IMR-90 (cell line): Measurements from ENCODE around the gene HOXB1. TPM values are rescaled to one million over a fixed set of nuclear protein-coding genes. Genes with fewer than 3 reads are reported as not detected.

Experiments used
- ATAC-seq: fragments of 200-7000 bp; cut with Tn5 transposase; 2 replicates; pipeline ENCODE4 v1.9.1; 2020; ENCODE audit warnings: low read depth, mild to moderate bottlenecking, moderate library complexity
- BruUV-seq: library from RNA; stranded (reverse); fragments of 400-500 nt; replicated peaks from 2 replicates; lab custom pipeline; 2021; lab: Mats Ljungman, UMichigan
- CTCF ChIA-PET: fragments of 300-600 bp; formaldehyde crosslinking; extraction: SDS; loops from one replicate; lab custom pipeline; 2021; ENCODE audit warnings: antibody characterized with exemption; lab: Yijun Ruan, JAX
- POLR2A ChIA-PET: fragments of 300-600 bp; sonication (Branson Sonifier 250); formaldehyde crosslinking; loops from one replicate; lab custom pipeline; 2022; ENCODE audit warnings: antibody characterized with exemption; ENCODE audit not compliant: unreplicated experiment; lab: Charles Lee
- DNase-seq: peaks from one replicate; pipeline ENCODE4 v3.0.0; 2013
- H2AFZ ChIP-seq: replicated peaks from 2 replicates; pipeline ENCODE3; 2013; ENCODE audit warnings: low read length, mild to moderate bottlenecking; ENCODE audit not compliant: poor library complexity
- H2AK5ac ChIP-seq: 2 replicates; pipeline ENCODE4 v1.6.1; 2013; ENCODE audit warnings: low read depth, low read length, inconsistent platforms
- H2AK9ac ChIP-seq: replicated peaks from 2 replicates; pipeline ENCODE3; 2013; ENCODE audit warnings: mild to moderate bottlenecking, low read depth, low read length, moderate library complexity; ENCODE audit not compliant: poor library complexity
- H2BK120ac ChIP-seq: 2 replicates; pipeline ENCODE4 v1.6.1; 2013; ENCODE audit warnings: low read depth, low read length, inconsistent platforms
- H2BK15ac ChIP-seq: 3 replicates; pipeline ENCODE4 v1.6.1; 2013; ENCODE audit warnings: low read depth, low read length, inconsistent platforms
- H2BK20ac ChIP-seq: 2 replicates; pipeline ENCODE4 v1.6.1; 2013; ENCODE audit warnings: low read depth, mild to moderate bottlenecking, inconsistent platforms, low read length, moderate library complexity
- H2BK5ac ChIP-seq: 2 replicates; pipeline ENCODE4 v1.6.1; 2013; ENCODE audit warnings: mild to moderate bottlenecking, low read depth, low read length, inconsistent platforms; ENCODE audit not compliant: poor library complexity, severe bottlenecking
- H3K14ac ChIP-seq: replicated peaks from 2 replicates; pipeline ENCODE4 v1.6.1; 2013; ENCODE audit warnings: low read depth, low read length, inconsistent platforms
- H3K18ac ChIP-seq: 2 replicates; pipeline ENCODE4 v1.6.1; 2013; ENCODE audit warnings: low read depth, low read length, control low read depth
- H3K23ac ChIP-seq: 2 replicates; pipeline ENCODE4 v1.6.1; 2013; ENCODE audit warnings: low read depth, low read length, inconsistent platforms
- H3K27ac ChIP-seq: 2 replicates; pipeline ENCODE4 v1.5.1; 2013; ENCODE audit warnings: mild to moderate bottlenecking, control low read depth, low read length; ENCODE audit not compliant: insufficient read depth
- H3K27me3 ChIP-seq: 2 replicates; pipeline ENCODE4 v1.6.1; 2013; ENCODE audit warnings: low read length; ENCODE audit not compliant: control insufficient read depth, insufficient read depth
- H3K36me3 ChIP-seq: 2 replicates; pipeline ENCODE4 v1.6.1; 2013; ENCODE audit warnings: low read length, mixed read lengths; ENCODE audit not compliant: control insufficient read depth, insufficient read depth
- H3K4ac ChIP-seq: 2 replicates; pipeline ENCODE4 v1.6.1; 2013; ENCODE audit warnings: low read depth, low read length, inconsistent platforms
- H3K4me1 ChIP-seq: 2 replicates; pipeline ENCODE4 v1.6.1; 2013; ENCODE audit warnings: low read length, mixed read lengths; ENCODE audit not compliant: control insufficient read depth, insufficient read depth
- H3K4me2 ChIP-seq: 2 replicates; pipeline ENCODE4 v1.6.1; 2013; ENCODE audit warnings: low read depth, mild to moderate bottlenecking, control low read depth, low read length, moderate library complexity
- H3K4me3 ChIP-seq: 2 replicates; pipeline ENCODE4 v1.5.1; 2013; ENCODE audit warnings: low read depth, mild to moderate bottlenecking, control low read depth, low read length, moderate library complexity; ENCODE audit not compliant: insufficient read depth
- H3K56ac ChIP-seq: 2 replicates; pipeline ENCODE4 v1.6.1; 2013; ENCODE audit warnings: low read length, inconsistent platforms; ENCODE audit not compliant: insufficient read depth; ENCODE audit errors: extremely low read depth
- H3K79me1 ChIP-seq, 2 experiments: 2 replicates each; pipeline ENCODE4 v1.6.1; 2013; ENCODE audit warnings: low read length in 2 of 2, inconsistent platforms in 1 of 2, low read depth in 1 of 2
- H3K9ac ChIP-seq: 2 replicates; pipeline ENCODE4 v1.6.1; 2013; ENCODE audit warnings: low read depth, low read length, control low read depth
- H3K9me1 ChIP-seq: 2 replicates; pipeline ENCODE4 v1.6.1; 2013; ENCODE audit warnings: low read length, inconsistent platforms; ENCODE audit not compliant: insufficient read depth
- H3K9me3 ChIP-seq: 2 replicates; pipeline ENCODE4 v1.6.1; 2013; ENCODE audit warnings: low read length; ENCODE audit not compliant: control insufficient read depth, insufficient read depth
- H4K20me1 ChIP-seq: 2 replicates; pipeline ENCODE4 v1.6.1; 2013; ENCODE audit warnings: low read length, inconsistent platforms; ENCODE audit not compliant: insufficient read depth
- H4K5ac ChIP-seq: 2 replicates; pipeline ENCODE4 v1.6.1; 2013; ENCODE audit warnings: mild to moderate bottlenecking, low read depth, low read length, control low read depth
- H4K8ac ChIP-seq, 2 experiments: 2 replicates each; pipeline ENCODE4 v1.6.1; 2013; ENCODE audit warnings: low read depth in 2 of 2, low read length in 2 of 2, control low read depth in 1 of 2, inconsistent platforms in 1 of 2
- H4K91ac ChIP-seq: 2 replicates; pipeline ENCODE4 v1.6.1; 2013; ENCODE audit warnings: low read depth, low read length, inconsistent platforms; ENCODE audit not compliant: insufficient read depth
- BHLHE40 ChIP-seq: fragments of 150-350 bp; IDR thresholded peaks from 2 replicates; pipeline ENCODE4 v1.6.1; 2016; ENCODE audit warnings: mild to moderate bottlenecking, low read depth, low read length
- CEBPB ChIP-seq: IDR thresholded peaks from 2 replicates; pipeline ENCODE4 v1.6.1; 2012; ENCODE audit warnings: low read depth, low read length, improper control_type of control experiment
- CHD1 ChIP-seq: IDR thresholded peaks from 2 replicates; pipeline ENCODE4 v1.6.1; 2012; ENCODE audit warnings: low read depth, low read length, improper control_type of control experiment
- FOS ChIP-seq: fragments of 150-350 bp; IDR thresholded peaks from 2 replicates; pipeline ENCODE4 v1.6.1; 2016; ENCODE audit warnings: low read depth, low read length
- MAFK ChIP-seq: IDR thresholded peaks from 2 replicates; pipeline ENCODE4 v1.6.1; 2012; ENCODE audit warnings: low read depth, low read length, improper control_type of control experiment
- MAZ ChIP-seq: IDR thresholded peaks from 2 replicates; pipeline ENCODE4 v1.6.1; 2012; ENCODE audit warnings: low read depth, mild to moderate bottlenecking, low read length, improper control_type of control experiment, moderate library complexity, borderline replicate concordance
- MXI1 ChIP-seq: IDR thresholded peaks from 2 replicates; pipeline ENCODE4 v1.6.1; 2012; ENCODE audit warnings: low read depth, mild to moderate bottlenecking, low read length, moderate library complexity, borderline replicate concordance
- NFE2L2 ChIP-seq: fragments of 150-350 bp; IDR thresholded peaks from 2 replicates; pipeline ENCODE4 v1.6.1; 2016; ENCODE audit warnings: low read depth, mild to moderate bottlenecking, low read length
- POLR2A ChIP-seq: IDR thresholded peaks from 2 replicates; pipeline ENCODE4 v1.6.1; 2012; ENCODE audit warnings: mild to moderate bottlenecking, low read depth, low read length
- RAD21 ChIP-seq: IDR thresholded peaks from 2 replicates; pipeline ENCODE4 v1.6.1; 2012; ENCODE audit warnings: low read length, improper control_type of control experiment
- RCOR1 ChIP-seq: IDR thresholded peaks from 2 replicates; pipeline ENCODE4 v1.6.1; 2012; ENCODE audit warnings: mild to moderate bottlenecking, low read length, improper control_type of control experiment; ENCODE audit not compliant: insufficient replicate concordance
- RFX5 ChIP-seq: IDR thresholded peaks from 2 replicates; pipeline ENCODE4 v1.8.0; 2012; ENCODE audit warnings: low read depth, mild to moderate bottlenecking, low read length, moderate library complexity
- SMC3 ChIP-seq: fragments of 150-350 bp; IDR thresholded peaks from 2 replicates; pipeline ENCODE4 v1.6.1; 2016; ENCODE audit warnings: low read depth, mild to moderate bottlenecking, antibody characterized with exemption, low read length, moderate library complexity
- WGBS, 2 experiments: methylation state at CpG; one replicate each; pipeline versions ENCODE4 v1.1.5 to v1.1.7; 2013; ENCODE audit warnings: missing lambda C conversion rate in 2 of 2; ENCODE audit not compliant: insufficient read length in 1 of 2; ENCODE audit errors: extremely low coverage in 2 of 2; 5-methylcytosine and 5-hydroxymethylcytosine counted together
- dilution Hi-C: fragments of 300-500 bp; cut with HindIII; formaldehyde crosslinking; loops from one replicate; pipeline ENCODE4 v1.14.3; 2018; ENCODE audit warnings: low sequenced_read_pairs; ENCODE audit not compliant: unreplicated experiment
- in situ Hi-C: fragments of 300-500 bp; cut with MboI; formaldehyde crosslinking; loops from 3 replicates; pipeline ENCODE4 v1.14.3; 2019; ENCODE audit warnings: low sequenced_read_pairs, inconsistent platforms, mixed read lengths
- intact Hi-C: fragments of 100-400 bp; cut with micrococcal nuclease; formaldehyde crosslinking; loops from 2 replicates; pipeline ENCODE4 v1.10.0; 2022
- polyA plus RNA-seq, 3 experiments: library from polyadenylated mRNA; depleted of rRNA; stranded (reverse); fragments of >200 nt; gene quantifications; 2 replicates each; pipeline ENCODE4 v1.2.3, GENCODE V29; 2012; ENCODE audit warnings: low replicate concordance in 1 of 3
- total RNA-seq: library from RNA; depleted of rRNA; stranded (reverse); fragments of >200 nt; gene quantifications from 2 replicates; pipeline ENCODE4 v1.2.3, GENCODE V29; 2012
- TF ChIP-seq, protein P1 (sequence below): fragments of 150-350 bp; IDR thresholded peaks from 2 replicates; pipeline ENCODE4 v1.6.1; 2016; ENCODE audit warnings: low read depth, mild to moderate bottlenecking, low read length, moderate library complexity, borderline replicate concordance
- TF ChIP-seq, protein P2 (sequence below): fragments of 150-350 bp; IDR thresholded peaks from 2 replicates; pipeline ENCODE4 v1.6.1; 2017; ENCODE audit warnings: mild to moderate bottlenecking, antibody characterized with exemption, low read length, low read depth
- TF ChIP-seq, protein P3 (sequence below): conservative IDR thresholded peaks from 2 replicates; pipeline ENCODE4 v1.5.1; 2012; ENCODE audit warnings: mild to moderate bottlenecking, low read depth, low read length, improper control_type of control experiment

Gene HOXB1
- total and polyA plus RNA-seq, 2 of the 4 experiments (the other 2 are of a cell fraction), result not detected

DNA sequence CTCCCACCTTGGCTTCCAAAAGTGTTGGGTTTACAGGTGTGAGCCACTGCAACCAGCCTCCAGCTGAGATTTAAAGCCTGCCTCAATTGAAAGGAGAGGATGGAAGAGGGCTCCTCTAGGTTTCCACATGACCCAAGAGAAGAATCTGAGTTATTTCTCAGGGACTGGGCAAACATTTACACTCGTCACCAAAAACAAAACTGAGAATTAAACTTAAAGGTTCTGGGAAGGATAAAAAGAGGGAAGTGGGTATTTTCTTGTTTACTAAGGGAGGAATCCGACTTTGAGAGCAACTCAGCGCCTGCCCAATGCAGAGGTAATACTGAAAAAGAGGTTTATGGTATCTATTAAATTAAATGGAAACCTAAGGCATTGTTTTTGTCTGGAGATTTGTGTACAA, 13.3 kb downstream of the HOXB1 start:
- Histone ChIP-seq H3K27ac (no peak overlapping the region), H3K27me3 (peaks cover 37% of the 10 kb centered on the region), H3K14ac (no peak overlapping the region), H2AK9ac (no peak overlapping the region), H3K4ac (no peak overlapping the region), H4K8ac (no peak overlapping the region), H3K23ac (no peak overlapping the region), H3K9ac (no peak overlapping the region), H2AK5ac (no peak overlapping the region), H2BK20ac (no peak overlapping the region), H3K9me1 (peaks cover 5% of the 10 kb centered on the region), H3K18ac (no peak overlapping the region), H3K4me2 (no peak overlapping the region), H3K36me3 (no peaks in the 10 kb centered on the region), H2BK120ac (no peak overlapping the region), H2AFZ (no peak overlapping the region), H4K91ac (no peak overlapping the region), H2BK5ac (no peak overlapping the region), H4K20me1 (no peaks in the 10 kb centered on the region), H3K4me1 (peaks cover 9% of the 10 kb centered on the region), H3K4me3 (no peak overlapping the region), H3K56ac (no peak overlapping the region), H3K9me3 (no peaks in the 10 kb centered on the region), H4K5ac (no peak overlapping the region), H3K79me1 (no peaks in the 10 kb centered on the region), H2BK15ac (no peak overlapping the region)
- BruUV-seq, result no TSS peak
- intact Hi-C loops (no loop called here), in situ Hi-C loops (no loop called here), dilution Hi-C loops (no loop called here)
- CTCF ChIA-PET, result no interaction called here
- POLR2A ChIA-PET, result no interaction called here
- DNase-seq (no peak), ATAC-seq (no peak)
- TF ChIP-seq MXI1 (no peak), SMC3 (no peak), NFE2L2 (no peak), CHD1 (no peak), CEBPB (no peak), RAD21 (no peak), BHLHE40 (no peak), MAZ (no peak), MAFK (no peak), RCOR1 (no peak), RFX5 (no peak), FOS (no peak), POLR2A (no peak)
- TF ChIP-seq, protein P1, sequence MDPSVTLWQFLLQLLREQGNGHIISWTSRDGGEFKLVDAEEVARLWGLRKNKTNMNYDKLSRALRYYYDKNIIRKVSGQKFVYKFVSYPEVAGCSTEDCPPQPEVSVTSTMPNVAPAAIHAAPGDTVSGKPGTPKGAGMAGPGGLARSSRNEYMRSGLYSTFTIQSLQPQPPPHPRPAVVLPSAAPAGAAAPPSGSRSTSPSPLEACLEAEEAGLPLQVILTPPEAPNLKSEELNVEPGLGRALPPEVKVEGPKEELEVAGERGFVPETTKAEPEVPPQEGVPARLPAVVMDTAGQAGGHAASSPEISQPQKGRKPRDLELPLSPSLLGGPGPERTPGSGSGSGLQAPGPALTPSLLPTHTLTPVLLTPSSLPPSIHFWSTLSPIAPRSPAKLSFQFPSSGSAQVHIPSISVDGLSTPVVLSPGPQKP, result no peak
- TF ChIP-seq, protein P2, sequence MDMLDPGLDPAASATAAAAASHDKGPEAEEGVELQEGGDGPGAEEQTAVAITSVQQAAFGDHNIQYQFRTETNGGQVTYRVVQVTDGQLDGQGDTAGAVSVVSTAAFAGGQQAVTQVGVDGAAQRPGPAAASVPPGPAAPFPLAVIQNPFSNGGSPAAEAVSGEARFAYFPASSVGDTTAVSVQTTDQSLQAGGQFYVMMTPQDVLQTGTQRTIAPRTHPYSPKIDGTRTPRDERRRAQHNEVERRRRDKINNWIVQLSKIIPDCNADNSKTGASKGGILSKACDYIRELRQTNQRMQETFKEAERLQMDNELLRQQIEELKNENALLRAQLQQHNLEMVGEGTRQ, result no peak
- TF ChIP-seq, protein P3, sequence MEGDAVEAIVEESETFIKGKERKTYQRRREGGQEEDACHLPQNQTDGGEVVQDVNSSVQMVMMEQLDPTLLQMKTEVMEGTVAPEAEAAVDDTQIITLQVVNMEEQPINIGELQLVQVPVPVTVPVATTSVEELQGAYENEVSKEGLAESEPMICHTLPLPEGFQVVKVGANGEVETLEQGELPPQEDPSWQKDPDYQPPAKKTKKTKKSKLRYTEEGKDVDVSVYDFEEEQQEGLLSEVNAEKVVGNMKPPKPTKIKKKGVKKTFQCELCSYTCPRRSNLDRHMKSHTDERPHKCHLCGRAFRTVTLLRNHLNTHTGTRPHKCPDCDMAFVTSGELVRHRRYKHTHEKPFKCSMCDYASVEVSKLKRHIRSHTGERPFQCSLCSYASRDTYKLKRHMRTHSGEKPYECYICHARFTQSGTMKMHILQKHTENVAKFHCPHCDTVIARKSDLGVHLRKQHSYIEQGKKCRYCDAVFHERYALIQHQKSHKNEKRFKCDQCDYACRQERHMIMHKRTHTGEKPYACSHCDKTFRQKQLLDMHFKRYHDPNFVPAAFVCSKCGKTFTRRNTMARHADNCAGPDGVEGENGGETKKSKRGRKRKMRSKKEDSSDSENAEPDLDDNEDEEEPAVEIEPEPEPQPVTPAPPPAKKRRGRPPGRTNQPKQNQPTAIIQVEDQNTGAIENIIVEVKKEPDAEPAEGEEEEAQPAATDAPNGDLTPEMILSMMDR, result no peak
- no CpG with 5 or more reads among the region's 3 CpGs for WGBS, 2 experiments
